LoVo (cell line): ENCODE results near the gene UACA.
"Not testable (repeated sequence)": the region's sequence is repeated elsewhere in the genome, so short reads cannot be mapped to it uniquely, and the experiment has no call there.

ENCODE experiments used
- DNase-seq: peaks from one replicate; pipeline ENCODE4 v3.0.0-alpha.2; 2016; ENCODE audit warnings: low spot score

Gene UACA

GRCh38 chr15:70763120-70763949, at the start of gene UACA:
Gene UACA, minus strand, starts transcription at chr15:70763558. Its CDS starts 151 bp downstream, at chr15:70763407.
- DNase-seq: peak; percentile 99

GRCh38 chr15:70812827-70813364, 49.5 kb upstream of the UACA start:
- peak; percentile 81 for DNase-seq

GRCh38 chr15:70810916-70811578, 47.7 kb upstream of the UACA start:
- DNase-seq: no peak

GRCh38 chr15:70806992-70807712, 43.8 kb upstream of the UACA start:
- no peak for DNase-seq

- not testable (repeated sequence) for DNase-seq
Observed at GRCh38 chr15:70804388-70804787, 41.0 kb upstream of the UACA start.

GRCh38 chr15:70802629-70803028, 39.3 kb upstream of the UACA start:
- no peak for DNase-seq

- DNase-seq: no peak
Observed at GRCh38 chr15:70801109-70801508, 37.8 kb upstream of the UACA start.

- no peak for DNase-seq
Observed at GRCh38 chr15:70799667-70800450, 36.5 kb upstream of the UACA start.

- no peak for DNase-seq
Observed at GRCh38 chr15:70797464-70797863, 34.1 kb upstream of the UACA start.

- DNase-seq: no peak
Observed at GRCh38 chr15:70796516-70797310, 33.4 kb upstream of the UACA start.

- DNase-seq: peak; percentile 82
Observed at GRCh38 chr15:70795311-70795665, 31.9 kb upstream of the UACA start.

- no peak for DNase-seq
Observed at GRCh38 chr15:70794596-70795310, 31.4 kb upstream of the UACA start.

- no peak for DNase-seq
Observed at GRCh38 chr15:70793694-70794093, 30.3 kb upstream of the UACA start.

- DNase-seq: peak; percentile 85
Observed at GRCh38 chr15:70792171-70792573, 28.8 kb upstream of the UACA start.

- DNase-seq: no peak
Observed at GRCh38 chr15:70791259-70791658, 27.9 kb upstream of the UACA start.

- DNase-seq: peak; percentile 47
Observed at GRCh38 chr15:70789213-70789612, 25.9 kb upstream of the UACA start.

- DNase-seq: peak; percentile 95
Observed at GRCh38 chr15:70788114-70789049, 25.0 kb upstream of the UACA start.

GRCh38 chr15:70786996-70787395, 23.6 kb upstream of the UACA start:
- DNase-seq: no peak

- DNase-seq: peak; percentile 76
Observed at GRCh38 chr15:70783610-70784022, 20.3 kb upstream of the UACA start.
